ENCODE results near the gene IL34. TPM values are rescaled to one million over a fixed set of nuclear protein-coding genes. Genes with fewer than 3 reads are reported as not detected.

The IL34 gene
- polyA plus RNA-seq, 1 donor from 2014 or later = 3.0 TPM

- no peaks in the 10 kb centered on the region for H4K20me1 ChIP-seq (ENCODE audit: insufficient read depth)
- H3K36me3 ChIP-seq (ENCODE audit: insufficient read depth, low read length) = peaks cover 16% of the 10 kb centered on the region
- H3K27ac ChIP-seq (ENCODE audit: low read length) = no peak overlapping the region
- no peaks in the 10 kb centered on the region for H3K79me2 ChIP-seq (replicated peaks; ENCODE audit: insufficient read depth, low read length)
- H2AFZ ChIP-seq (ENCODE audit: low read depth, low read length) = no peak overlapping the region
- no peaks in the 10 kb centered on the region for H3K9me3 ChIP-seq (ENCODE audit: low read length)
- H3F3A ChIP-seq (ENCODE audit: insufficient read depth, low read length, poor library complexity, severe bottlenecking) = no peaks in the 10 kb centered on the region
- TF ChIP-seq SMC3 (conservative IDR thresholded peaks at IDR 0.05; ENCODE audit: poor library complexity) = no peak
- TF ChIP-seq REST (IDR thresholded peaks at IDR 0.05; ENCODE audit: borderline replicate concordance) = no peak
- TF ChIP-seq TAF1 (IDR thresholded peaks at IDR 0.05; ENCODE audit: low read depth) = no peak
- no peak for TF ChIP-seq POLR2AphosphoS5 (IDR thresholded peaks at IDR 0.05)
- no peak for TF ChIP-seq EZH2 (IDR thresholded peaks at IDR 0.05; ENCODE audit: borderline replicate concordance, insufficient read depth, low read length, poor library complexity, severe bottlenecking)
- no peak for TF ChIP-seq EP300 (conservative IDR thresholded peaks at IDR 0.05; ENCODE audit: poor library complexity, severe bottlenecking)
- TF ChIP-seq CTCF (IDR thresholded peaks at IDR 0.05; ENCODE audit: poor library complexity, severe bottlenecking) = no peak
- TF ChIP-seq RAD21 (conservative IDR thresholded peaks at IDR 0.05) = no peak
- TF ChIP-seq MXI1 (conservative IDR thresholded peaks at IDR 0.05; ENCODE audit: poor library complexity, severe bottlenecking) = no peak
- no peak overlapping the region for H3K4me2 ChIP-seq (ENCODE audit: low read length)
- no peaks in the 10 kb centered on the region for H3K9me2 ChIP-seq (ENCODE audit: insufficient read depth, low read length)
- no peaks in the 10 kb centered on the region for H3K27me3 ChIP-seq (ENCODE audit: insufficient read depth, low read depth, low read length)
- no peak overlapping the region for H3K4me3 ChIP-seq (ENCODE audit: low read length)
- no peak overlapping the region for H3K9ac ChIP-seq (ENCODE audit: low read length)
These were observed 28.1 kb downstream of the IL34 start for GRCh38 chr16:70674221-70675014.

GRCh38 chr16:70675851-70676513, 29.6 kb downstream of the IL34 start:
- Histone ChIP-seq H3K9me3 (ENCODE audit: low read length) (no peaks in the 10 kb centered on the region), H3K27me3 (ENCODE audit: insufficient read depth, low read depth, low read length) (no peaks in the 10 kb centered on the region), H3K9me2 (ENCODE audit: insufficient read depth, low read length) (no peaks in the 10 kb centered on the region), H3K9ac (ENCODE audit: low read length) (no peak overlapping the region), H3K4me2 (ENCODE audit: low read length) (no peak overlapping the region), H3K79me2 (replicated peaks; ENCODE audit: insufficient read depth, low read length) (no peaks in the 10 kb centered on the region), H4K20me1 (ENCODE audit: insufficient read depth) (no peaks in the 10 kb centered on the region), H3K27ac (ENCODE audit: low read length) (no peak overlapping the region), H3K36me3 (ENCODE audit: insufficient read depth, low read length) (peaks cover 8% of the 10 kb centered on the region), H3K4me3 (ENCODE audit: low read length) (no peak overlapping the region), H2AFZ (ENCODE audit: low read depth, low read length) (no peak overlapping the region), H3F3A (ENCODE audit: insufficient read depth, low read length, poor library complexity, severe bottlenecking) (no peaks in the 10 kb centered on the region)
- TF ChIP-seq TAF1 (IDR thresholded peaks at IDR 0.05; ENCODE audit: low read depth) = no peak
- TF ChIP-seq MXI1 (conservative IDR thresholded peaks at IDR 0.05; ENCODE audit: poor library complexity, severe bottlenecking) = no peak
- TF ChIP-seq REST (IDR thresholded peaks at IDR 0.05; ENCODE audit: borderline replicate concordance) = no peak
- no peak for TF ChIP-seq EZH2 (IDR thresholded peaks at IDR 0.05; ENCODE audit: borderline replicate concordance, insufficient read depth, low read length, poor library complexity, severe bottlenecking)
- TF ChIP-seq EP300 (conservative IDR thresholded peaks at IDR 0.05; ENCODE audit: poor library complexity, severe bottlenecking) = no peak
- no peak for TF ChIP-seq RAD21 (conservative IDR thresholded peaks at IDR 0.05)
- no peak for TF ChIP-seq POLR2AphosphoS5 (IDR thresholded peaks at IDR 0.05)
- no peak for TF ChIP-seq SMC3 (conservative IDR thresholded peaks at IDR 0.05; ENCODE audit: poor library complexity)
- TF ChIP-seq CTCF (IDR thresholded peaks at IDR 0.05; ENCODE audit: poor library complexity, severe bottlenecking) = no peak

All from neural cell (in vitro differentiated cells).